GM12878 (cell line): Measurements from ENCODE around the gene DHDH. TPM values are rescaled to one million over a fixed set of nuclear protein-coding genes. Genes with fewer than 3 reads are reported as not detected.

Experiments used
- ATF7 ChIP-seq: fragments of 450-650 bp; IDR thresholded peaks from 2 replicates; pipeline ENCODE4 v1.6.1; 2016; ENCODE audit warnings: low read depth, mild to moderate bottlenecking
- BMI1 ChIP-seq: fragments of 450-650 bp; IDR thresholded peaks from 2 replicates; pipeline ENCODE4 v1.6.1; 2016; ENCODE audit warnings: mild to moderate bottlenecking, moderate library complexity, borderline replicate concordance
- CBX3 ChIP-seq: fragments of 200-600 bp; sonication (generic); IDR thresholded peaks from 2 replicates; pipeline ENCODE4 v1.6.1; 2016; ENCODE audit warnings: low read depth, borderline replicate concordance
- CBX5 ChIP-seq: sonication (generic); IDR thresholded peaks from 2 replicates; pipeline ENCODE4 v1.6.1; 2016; ENCODE audit warnings: low read depth, moderate library complexity, mild to moderate bottlenecking, inconsistent platforms
- CHD2 ChIP-seq: IDR thresholded peaks from 2 replicates; pipeline ENCODE4 v1.6.1; 2011; ENCODE audit warnings: low read depth, low read length, improper control_type of control experiment, borderline replicate concordance
- EED ChIP-seq: sonication (generic); IDR thresholded peaks from 2 replicates; pipeline ENCODE4 v1.6.1; 2016; ENCODE audit warnings: antibody characterized with exemption, low read depth
- EZH2 ChIP-seq: IDR thresholded peaks from 2 replicates; pipeline ENCODE4 v1.6.1; 2012; ENCODE audit warnings: low read depth, mild to moderate bottlenecking, control low read depth, inconsistent platforms, low read length, borderline replicate concordance; ENCODE audit not compliant: control insufficient read depth
- FOS ChIP-seq: IDR thresholded peaks from 3 replicates; pipeline ENCODE4 v1.6.1; 2011; ENCODE audit warnings: borderline replicate concordance; ENCODE audit not compliant: insufficient read length; ENCODE audit errors: extremely low read depth
- FOXK2 ChIP-seq: fragments of 450-650 bp; IDR thresholded peaks from 2 replicates; pipeline ENCODE4 v1.6.1; 2017; ENCODE audit warnings: mild to moderate bottlenecking, moderate library complexity
- HCFC1 ChIP-seq: fragments of 150-350 bp; IDR thresholded peaks from 2 replicates; pipeline ENCODE4 v1.6.1; 2014; ENCODE audit warnings: low read length
- HDAC2 ChIP-seq: fragments of 200-600 bp; sonication (generic); IDR thresholded peaks from 2 replicates; pipeline ENCODE4 v1.6.1; 2017
- IKZF1 ChIP-seq: fragments of 450-650 bp; conservative IDR thresholded peaks from 2 replicates; pipeline ENCODE4 v1.6.1; 2017; ENCODE audit warnings: antibody characterized with exemption, mild to moderate bottlenecking
- IKZF2 ChIP-seq, 2 experiments: fragments of 450-650 bp; IDR thresholded peaks; 2 replicates each; pipeline ENCODE4 v1.6.1; 2017; ENCODE audit warnings: mild to moderate bottlenecking in 2 of 2, moderate library complexity in 2 of 2
- JUNB ChIP-seq: IDR thresholded peaks from 2 replicates; pipeline ENCODE4 v1.6.1; 2016; ENCODE audit warnings: antibody characterized with exemption, mild to moderate bottlenecking
- KAT2A ChIP-seq: conservative IDR thresholded peaks from 2 replicates; pipeline ENCODE4 v1.6.1; 2011; ENCODE audit warnings: low read depth, low read length; ENCODE audit not compliant: control insufficient read depth
- MEF2A ChIP-seq: IDR thresholded peaks from 2 replicates; pipeline ENCODE4 v1.6.1; 2011; ENCODE audit warnings: low read depth, mild to moderate bottlenecking, low read length, moderate library complexity; ENCODE audit not compliant: insufficient read depth
- MTA2 ChIP-seq: fragments of 450-650 bp; IDR thresholded peaks from 2 replicates; pipeline ENCODE4 v1.6.1; 2016; ENCODE audit warnings: low read depth, mild to moderate bottlenecking, moderate library complexity
- NFYA ChIP-seq: IDR thresholded peaks from 2 replicates; pipeline ENCODE4 v1.6.1; 2011; ENCODE audit warnings: low read depth, mild to moderate bottlenecking, low read length, improper control_type of control experiment, borderline replicate concordance
- RAD21 ChIP-seq: IDR thresholded peaks from 2 replicates; pipeline ENCODE4 v1.6.1; 2011; ENCODE audit warnings: mild to moderate bottlenecking, low read depth, low read length, moderate library complexity; ENCODE audit not compliant: insufficient read depth
- RB1 ChIP-seq: fragments of 450-650 bp; formaldehyde crosslinking; IDR thresholded peaks from 2 replicates; pipeline ENCODE4 v1.6.1; 2017; ENCODE audit warnings: mild to moderate bottlenecking, borderline replicate concordance
- RBBP5 ChIP-seq: fragments of 200-600 bp; sonication (generic); conservative IDR thresholded peaks from 2 replicates; pipeline ENCODE4 v1.6.1; 2016
- RUNX3 ChIP-seq: IDR thresholded peaks from 2 replicates; pipeline ENCODE4 v1.6.1; 2012; ENCODE audit warnings: low read length, inconsistent platforms
- SIN3A ChIP-seq: IDR thresholded peaks from 2 replicates; pipeline ENCODE4 v1.6.1; 2012; ENCODE audit warnings: low read depth, low read length, improper control_type of control experiment
- SMARCA5 ChIP-seq: fragments of 450-650 bp; IDR thresholded peaks from 2 replicates; pipeline ENCODE4 v1.6.1; 2017; ENCODE audit warnings: mild to moderate bottlenecking
- SP1 ChIP-seq: IDR thresholded peaks from one replicate; pipeline ENCODE4 v1.6.1; 2011; ENCODE audit warnings: low read depth, low read length
- SPI1 ChIP-seq: IDR thresholded peaks from 2 replicates; pipeline ENCODE4 v1.6.1; 2011; ENCODE audit warnings: low read depth, mild to moderate bottlenecking, low read length, moderate library complexity, borderline replicate concordance; ENCODE audit not compliant: insufficient read depth
- SREBF1 ChIP-seq: IDR thresholded peaks from 2 replicates; pipeline ENCODE4 v1.6.1; 2012; ENCODE audit warnings: mild to moderate bottlenecking, low read length
- TCF7 ChIP-seq: IDR thresholded peaks from 2 replicates; pipeline ENCODE4 v1.6.1; 2014; ENCODE audit warnings: antibody characterized with exemption, borderline replicate concordance
- ZBED1 ChIP-seq: IDR thresholded peaks from 2 replicates; pipeline ENCODE4 v1.6.1; 2016; ENCODE audit warnings: borderline replicate concordance
- ZNF384 ChIP-seq: IDR thresholded peaks from 2 replicates; pipeline ENCODE4 v1.6.1; 2012; ENCODE audit warnings: low read depth, mild to moderate bottlenecking, low read length, improper control_type of control experiment, borderline replicate concordance
- ZSCAN29 ChIP-seq: fragments of 450-650 bp; IDR thresholded peaks from 2 replicates; pipeline ENCODE4 v1.6.1; 2017; ENCODE audit warnings: mild to moderate bottlenecking, moderate library complexity
- polyA plus RNA-seq, 11 experiments: library from polyadenylated mRNA; depleted of rRNA in 4 of 11; unstranded in 6 of 11; stranded (reverse) in 5 of 11; fragments of >200 nt; fragmentation: Nextera tagmentation in 4 of 11; fragmentation: Illumina TruSeq in 1 of 11; extraction: Ambion mirVana in 4 of 11; extraction: Trizol in 1 of 11; gene quantifications; 1 replicate in 1 of 11; 2 replicates in 10 of 11; pipeline versions ENCODE4 v1.2.1 to v1.2.3, GENCODE V29; 2011 to 2016; ENCODE audit warnings: inconsistent platforms in 2 of 11, missing spikeins in 2 of 11, low read depth in 1 of 11
- total RNA-seq, 4 experiments: library from RNA; depleted of rRNA in 3 of 4; stranded (reverse); fragments of >200 nt in 3 of 4; fragmentation: Illumina TruSeq in 1 of 4; extraction: Trizol in 1 of 4; gene quantifications; 2 replicates each; pipeline versions ENCODE4 v1.2.1 to v1.2.3, GENCODE V29; 2013 to 2021
- TF ChIP-seq, protein P1 (sequence below): fragments of 450-650 bp; IDR thresholded peaks from 2 replicates; pipeline ENCODE4 v1.6.1; 2017; ENCODE audit warnings: mild to moderate bottlenecking
- TF ChIP-seq, protein P2 (sequence below): IDR thresholded peaks from 2 replicates; pipeline ENCODE4 v1.6.1; 2011; ENCODE audit warnings: mild to moderate bottlenecking, low read depth, low read length, moderate library complexity; ENCODE audit not compliant: insufficient replicate concordance

Gene DHDH
- total and polyA plus RNA-seq, 10 of the 15 experiments (the other 5 are each of a cell fraction or from before 2014, with no cell fraction given) = 0.13 to 0.21 (median 0.15) TPM; not detected in 7

GRCh38 chr19:48954595-48955307 is 21.3 kb downstream of the DHDH start, which contains the start of gene BAX (continued):
- no peak for TF ChIP-seq ATF7
- no peak for TF ChIP-seq KAT2A
- peak; percentile 91 for TF ChIP-seq HCFC1
- TF ChIP-seq IKZF2 (IDR thresholded peaks at IDR 0.05) = peak in 1 of 2 experiments; percentile 62; a peak in 1 of 4 replicates
- no peak for TF ChIP-seq EZH2
- no peak for TF ChIP-seq FOXK2
- no peak for TF ChIP-seq TCF7
- TF ChIP-seq, protein P1, sequence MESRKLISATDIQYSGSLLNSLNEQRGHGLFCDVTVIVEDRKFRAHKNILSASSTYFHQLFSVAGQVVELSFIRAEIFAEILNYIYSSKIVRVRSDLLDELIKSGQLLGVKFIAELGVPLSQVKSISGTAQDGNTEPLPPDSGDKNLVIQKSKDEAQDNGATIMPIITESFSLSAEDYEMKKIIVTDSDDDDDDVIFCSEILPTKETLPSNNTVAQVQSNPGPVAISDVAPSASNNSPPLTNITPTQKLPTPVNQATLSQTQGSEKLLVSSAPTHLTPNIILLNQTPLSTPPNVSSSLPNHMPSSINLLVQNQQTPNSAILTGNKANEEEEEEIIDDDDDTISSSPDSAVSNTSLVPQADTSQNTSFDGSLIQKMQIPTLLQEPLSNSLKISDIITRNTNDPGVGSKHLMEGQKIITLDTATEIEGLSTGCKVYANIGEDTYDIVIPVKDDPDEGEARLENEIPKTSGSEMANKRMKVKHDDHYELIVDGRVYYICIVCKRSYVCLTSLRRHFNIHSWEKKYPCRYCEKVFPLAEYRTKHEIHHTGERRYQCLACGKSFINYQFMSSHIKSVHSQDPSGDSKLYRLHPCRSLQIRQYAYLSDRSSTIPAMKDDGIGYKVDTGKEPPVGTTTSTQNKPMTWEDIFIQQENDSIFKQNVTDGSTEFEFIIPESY = no peak
- TF ChIP-seq ZBED1 = no peak
- TF ChIP-seq JUNB = no peak
- TF ChIP-seq EED = no peak
- no peak for TF ChIP-seq CBX3
- TF ChIP-seq ZSCAN29 = no peak
- TF ChIP-seq HDAC2 = no peak
- TF ChIP-seq SIN3A = peak; percentile 89
- TF ChIP-seq IKZF1 = peak; percentile 96
- TF ChIP-seq NFYA = no peak
- TF ChIP-seq FOS = peak; percentile 87
- no peak for TF ChIP-seq CBX5
- 0 out of 2 replicates have a peak, but pooled peaks have one; percentile 11 for TF ChIP-seq CHD2
- TF ChIP-seq MTA2 = no peak
- TF ChIP-seq SPI1 = peak; percentile 28; the same call in 1 of the 2 replicates
- 0 out of 2 replicates have a peak, but pooled peaks have one; percentile 20 for TF ChIP-seq RAD21
- no peak for TF ChIP-seq RBBP5
- TF ChIP-seq RB1 = no peak; the same call in 1 of the 2 replicates
- no peak for TF ChIP-seq ZNF384
- TF ChIP-seq, protein P2, sequence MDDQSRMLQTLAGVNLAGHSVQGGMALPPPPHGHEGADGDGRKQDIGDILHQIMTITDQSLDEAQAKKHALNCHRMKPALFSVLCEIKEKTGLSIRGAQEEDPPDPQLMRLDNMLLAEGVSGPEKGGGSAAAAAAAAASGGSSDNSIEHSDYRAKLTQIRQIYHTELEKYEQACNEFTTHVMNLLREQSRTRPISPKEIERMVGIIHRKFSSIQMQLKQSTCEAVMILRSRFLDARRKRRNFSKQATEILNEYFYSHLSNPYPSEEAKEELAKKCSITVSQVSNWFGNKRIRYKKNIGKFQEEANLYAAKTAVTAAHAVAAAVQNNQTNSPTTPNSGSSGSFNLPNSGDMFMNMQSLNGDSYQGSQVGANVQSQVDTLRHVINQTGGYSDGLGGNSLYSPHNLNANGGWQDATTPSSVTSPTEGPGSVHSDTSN = peak; percentile 74
- peak; percentile 53; the same call in 1 of the 2 replicates for TF ChIP-seq SMARCA5
- peak; percentile 24 for TF ChIP-seq RUNX3
- TF ChIP-seq MEF2A = 0 out of 2 replicates have a peak, but pooled peaks have one; percentile 50
- TF ChIP-seq BMI1 = no peak
- TF ChIP-seq SREBF1 = peak; percentile 70
- TF ChIP-seq SP1 = peak; percentile 39
